Breast epithelium (tissue), 4 donors: ENCODE data around the gene ERICH2. TPM values are rescaled to one million over a fixed set of nuclear protein-coding genes. Genes with fewer than 3 reads are reported as not detected.

Experiments
- DNase-seq, 2 donors: peaks; one replicate each; pipeline ENCODE4 v3.0.0-alpha.2; 2019; ENCODE audit warnings: low spot score in 2 of 2
- H3K27ac ChIP-seq, 2 donors: fragments of 200-600 bp; sonication (generic) in 1 of 2; one replicate each; pipeline ENCODE4 v1.5.1; 2016 to 2019; ENCODE audit warnings: mild to moderate bottlenecking in 1 of 2
- H3K27me3 ChIP-seq, 2 donors: fragments of 200-600 bp; sonication (generic) in 1 of 2; one replicate each; pipeline versions ENCODE4 v1.5.1 to v1.6.0; 2017 to 2019; ENCODE audit warnings: control low read depth in 1 of 2, mild to moderate bottlenecking in 1 of 2
- H3K36me3 ChIP-seq: fragments of 200-600 bp; one replicate; pipeline ENCODE4 v1.5.1; 2019
- H3K4me1 ChIP-seq, 2 donors: fragments of 200-600 bp; sonication (generic); one replicate each; pipeline ENCODE4 v1.5.1; 2016 to 2019; ENCODE audit warnings: control low read depth in 1 of 2
- H3K4me3 ChIP-seq, 3 donors: fragments of 200-600 bp; sonication (generic); 1 replicate in 2 of 3; 2 replicates in 1 of 3; pipeline ENCODE4 v1.5.1; 2016 to 2019; ENCODE audit warnings: mild to moderate bottlenecking in 3 of 3, moderate library complexity in 2 of 3
- H3K9me3 ChIP-seq, 2 donors: fragments of 200-600 bp; sonication (generic) in 1 of 2; one replicate each; pipeline ENCODE4 v1.5.1; 2016 to 2019; ENCODE audit warnings: control low read depth in 1 of 2
- POLR2A ChIP-seq: fragments of 450-650 bp; IDR thresholded peaks from one replicate; pipeline ENCODE4 v1.6.1; 2016; ENCODE audit warnings: antibody characterized with exemption, mild to moderate bottlenecking, moderate library complexity
- POLR2AphosphoS5 ChIP-seq, 3 donors: sonication (generic); formaldehyde crosslinking; IDR thresholded peaks; one replicate each; pipeline ENCODE4 v1.6.1; 2017; ENCODE audit warnings: antibody characterized with exemption in 3 of 3
- intact Hi-C: fragments of 100-400 bp; cut with DNase I; formaldehyde crosslinking; loops from one replicate; pipeline ENCODE4 v1.15.1; 2023; ENCODE audit warnings: low total_unique reads
- total RNA-seq, 3 donors: library from RNA; depleted of rRNA; stranded (reverse); fragments of >200 nt; gene quantifications; one replicate each; pipeline ENCODE4 v1.1.0, GENCODE V29; 2016
- TF ChIP-seq, protein P1 (sequence below), 3 donors: fragments of 450-650 bp; IDR thresholded peaks; one replicate each; pipeline ENCODE4 v1.5.1; 2016 to 2017; ENCODE audit warnings: antibody characterized with exemption in 3 of 3, mild to moderate bottlenecking in 3 of 3, moderate library complexity in 3 of 3

Gene ERICH2
- total RNA-seq, 3 donors from 2014 or later: 0.80 TPM; not detected in 2

DNA sequence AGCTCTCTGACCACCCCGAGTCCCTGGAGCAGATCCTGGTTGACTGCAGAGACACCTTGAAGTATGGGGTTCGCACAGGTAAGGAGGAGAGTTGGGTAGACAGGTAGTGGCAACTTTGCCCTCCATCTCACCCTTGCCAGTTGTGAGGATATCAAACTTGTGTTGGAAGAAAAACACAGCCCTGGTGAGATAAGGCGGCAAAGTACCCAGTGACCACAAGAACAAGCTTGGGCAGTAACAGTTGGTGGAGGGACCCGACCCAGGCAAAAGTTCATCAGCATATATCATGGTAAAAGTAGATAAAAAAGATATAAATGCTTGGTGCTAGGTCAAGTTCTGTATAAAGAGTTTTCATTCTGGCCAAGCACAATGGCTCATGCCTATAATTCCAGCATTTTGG, 60.9 kb downstream of the ERICH2 start:
- H3K27ac ChIP-seq: no peak overlapping the region
- no peak for DNase-seq
- H3K4me3 ChIP-seq: no peak overlapping the region
- no peak for TF ChIP-seq POLR2A
- intact Hi-C loops: no loop called here
- H3K9me3 ChIP-seq: no peaks in the 10 kb centered on the region
- no peaks in the 10 kb centered on the region for H3K36me3 ChIP-seq
- H3K27me3 ChIP-seq: no peaks in the 10 kb centered on the region
- no peaks in the 10 kb centered on the region for H3K4me1 ChIP-seq

GRCh38 chr2:170836027-170836426, 65.8 kb downstream of the ERICH2 start:
- DNase-seq: no peak
- intact Hi-C loops: no loop called here
- TF ChIP-seq POLR2AphosphoS5 (IDR thresholded peaks at IDR 0.05): no peak
- TF ChIP-seq, protein P1, sequence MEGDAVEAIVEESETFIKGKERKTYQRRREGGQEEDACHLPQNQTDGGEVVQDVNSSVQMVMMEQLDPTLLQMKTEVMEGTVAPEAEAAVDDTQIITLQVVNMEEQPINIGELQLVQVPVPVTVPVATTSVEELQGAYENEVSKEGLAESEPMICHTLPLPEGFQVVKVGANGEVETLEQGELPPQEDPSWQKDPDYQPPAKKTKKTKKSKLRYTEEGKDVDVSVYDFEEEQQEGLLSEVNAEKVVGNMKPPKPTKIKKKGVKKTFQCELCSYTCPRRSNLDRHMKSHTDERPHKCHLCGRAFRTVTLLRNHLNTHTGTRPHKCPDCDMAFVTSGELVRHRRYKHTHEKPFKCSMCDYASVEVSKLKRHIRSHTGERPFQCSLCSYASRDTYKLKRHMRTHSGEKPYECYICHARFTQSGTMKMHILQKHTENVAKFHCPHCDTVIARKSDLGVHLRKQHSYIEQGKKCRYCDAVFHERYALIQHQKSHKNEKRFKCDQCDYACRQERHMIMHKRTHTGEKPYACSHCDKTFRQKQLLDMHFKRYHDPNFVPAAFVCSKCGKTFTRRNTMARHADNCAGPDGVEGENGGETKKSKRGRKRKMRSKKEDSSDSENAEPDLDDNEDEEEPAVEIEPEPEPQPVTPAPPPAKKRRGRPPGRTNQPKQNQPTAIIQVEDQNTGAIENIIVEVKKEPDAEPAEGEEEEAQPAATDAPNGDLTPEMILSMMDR (IDR thresholded peaks at IDR 0.05): no peak
- TF ChIP-seq POLR2A: no peak

GRCh38 chr2:170840717-170841210, 70.6 kb downstream of the ERICH2 start:
- Histone ChIP-seq H3K36me3 (no peaks in the 10 kb centered on the region), H3K9me3 (no peaks in the 10 kb centered on the region), H3K27me3 (peaks cover 0 to 8% of the 10 kb centered on the region in 2 donors), H3K27ac (no peak overlapping the region), H3K4me3 (no peak overlapping the region), H3K4me1 (no peaks in the 10 kb centered on the region)
- TF ChIP-seq POLR2AphosphoS5 (IDR thresholded peaks at IDR 0.05) (no peak), POLR2A (no peak)
- TF ChIP-seq, protein P1 (IDR thresholded peaks at IDR 0.05): no peak
- intact Hi-C loops: no loop called here
- DNase-seq: no peak

More at GRCh38 chr2:170836027-170836426, 65.8 kb downstream of the ERICH2 start:
- no peaks in the 10 kb centered on the region for H3K4me1 ChIP-seq
- H3K36me3 ChIP-seq: no peaks in the 10 kb centered on the region
- H3K27me3 ChIP-seq: no peaks in the 10 kb centered on the region
- H3K9me3 ChIP-seq: no peaks in the 10 kb centered on the region
- no peak overlapping the region for H3K4me3 ChIP-seq
- no peak overlapping the region for H3K27ac ChIP-seq

DNA sequence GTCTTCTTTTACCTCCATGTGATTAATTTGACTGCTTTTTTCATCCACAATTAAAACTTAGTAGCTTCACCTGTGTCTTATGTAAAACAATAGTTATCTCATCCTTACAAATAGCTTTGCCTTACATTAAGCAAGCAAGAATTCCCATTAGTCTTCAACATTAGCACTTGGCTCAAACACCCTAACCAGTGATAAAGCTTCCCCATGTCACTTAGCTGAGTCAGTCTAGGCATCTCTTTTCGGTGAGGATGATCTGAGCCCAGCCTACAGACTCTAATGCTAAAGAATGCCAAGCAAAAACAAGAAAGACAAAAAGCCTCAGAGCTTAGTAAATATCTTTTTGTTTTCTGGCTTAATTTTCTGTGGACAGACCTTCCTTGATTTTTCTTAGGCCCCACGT, 72.6 kb downstream of the ERICH2 start:
- TF ChIP-seq POLR2AphosphoS5 (IDR thresholded peaks at IDR 0.05) (no peak), POLR2A (no peak)
- TF ChIP-seq, protein P1 (IDR thresholded peaks at IDR 0.05): no peak
- no peak overlapping the region for H3K27ac ChIP-seq
- intact Hi-C loops: no loop called here
- no peaks in the 10 kb centered on the region for H3K9me3 ChIP-seq
- no peaks in the 10 kb centered on the region for H3K36me3 ChIP-seq
- no peaks in the 10 kb centered on the region for H3K4me1 ChIP-seq
- no peak for DNase-seq
- H3K4me3 ChIP-seq: no peak overlapping the region
- H3K27me3 ChIP-seq: peaks cover 0 to 8% of the 10 kb centered on the region in 2 donors

DNA sequence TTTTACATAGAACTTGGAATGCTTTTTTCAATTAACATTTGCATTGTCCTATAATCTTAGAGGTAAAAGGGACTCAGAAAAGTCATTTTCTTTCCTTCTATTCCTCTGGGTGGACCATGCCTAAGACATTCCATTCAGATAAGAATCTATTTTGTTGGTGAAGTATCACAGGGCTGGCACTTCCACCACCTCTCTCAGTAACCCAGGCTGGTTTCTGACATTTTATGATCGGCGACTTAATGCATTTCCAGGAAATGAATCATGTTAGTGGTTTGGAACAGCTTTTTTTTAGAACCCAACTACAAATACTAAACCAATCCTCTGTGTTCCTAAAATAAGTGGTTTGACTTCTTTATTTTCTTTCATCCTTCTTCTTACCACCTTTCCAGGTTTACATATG, 73.5 kb downstream of the ERICH2 start:
- DNase-seq: no peak
- H3K27me3 ChIP-seq: peaks cover 0 to 8% of the 10 kb centered on the region in 2 donors
- no peaks in the 10 kb centered on the region for H3K9me3 ChIP-seq
- intact Hi-C loops: no loop called here
- H3K27ac ChIP-seq: no peak overlapping the region
- no peaks in the 10 kb centered on the region for H3K4me1 ChIP-seq
- H3K4me3 ChIP-seq: no peak overlapping the region
- no peak for TF ChIP-seq POLR2A
- no peaks in the 10 kb centered on the region for H3K36me3 ChIP-seq

- Histone ChIP-seq H3K4me1 (no peaks in the 10 kb centered on the region), H3K9me3 (no peaks in the 10 kb centered on the region), H3K27me3 (peaks cover 0 to 8% of the 10 kb centered on the region in 2 donors), H3K36me3 (no peaks in the 10 kb centered on the region), H3K4me3 (no peak overlapping the region), H3K27ac (no peak overlapping the region)
- intact Hi-C loops: no loop called here
- TF ChIP-seq POLR2AphosphoS5 (IDR thresholded peaks at IDR 0.05) (no peak), POLR2A (no peak)
- TF ChIP-seq, protein P1 (IDR thresholded peaks at IDR 0.05): no peak
- no peak for DNase-seq
Observed at GRCh38 chr2:170845343-170845742, 75.2 kb downstream of the ERICH2 start.
